ENCODE results near the gene CKMT2.
A peak's percentile ranks its signal among the peaks of the same experiment; 100 is the strongest.
"Not testable (repeated sequence)": the region's sequence is repeated elsewhere in the genome, so short reads cannot be mapped to it uniquely, and the experiment has no call there.

Gene CKMT2

GRCh38 chr5:81253875-81254274 lies 20.8 kb downstream of the CKMT2 start:
- DNase-seq, result no peak

- no peak for DNase-seq
These were observed 21.9 kb downstream of the CKMT2 start for GRCh38 chr5:81254886-81255559.

GRCh38 chr5:81256766-81257165 lies 23.6 kb downstream of the CKMT2 start:
- DNase-seq, result no peak

GRCh38 chr5:81262796-81263195 lies 29.7 kb downstream of the CKMT2 start:
- not testable (repeated sequence) for DNase-seq

- no peak for DNase-seq
These were observed 32.0 kb downstream of the CKMT2 start for GRCh38 chr5:81265101-81265500.

GRCh38 chr5:81268521-81269196 lies 35.5 kb downstream of the CKMT2 start:
- no peak for DNase-seq

GRCh38 chr5:81269751-81270393 lies 36.8 kb downstream of the CKMT2 start:
- no peak for DNase-seq

- not testable (repeated sequence) for DNase-seq
These were observed 37.4 kb downstream of the CKMT2 start for GRCh38 chr5:81270394-81271027.

- no peak for DNase-seq
These were observed 50.9 kb downstream of the CKMT2 start for GRCh38 chr5:81283976-81284375.

GRCh38 chr5:81286059-81286617 lies 53.0 kb downstream of the CKMT2 start:
- DNase-seq, result no peak

- DNase-seq, result no peak
These were observed 54.9 kb downstream of the CKMT2 start for GRCh38 chr5:81288021-81288433.

GRCh38 chr5:81290146-81290545 lies 57.0 kb downstream of the CKMT2 start:
- no peak for DNase-seq

GRCh38 chr5:81292130-81292529 lies 59.0 kb downstream of the CKMT2 start:
- no peak for DNase-seq

GRCh38 chr5:81294021-81294420 lies 60.9 kb downstream of the CKMT2 start:
- not testable (repeated sequence) for DNase-seq

- DNase-seq, result no peak
These were observed 64.4 kb downstream of the CKMT2 start for GRCh38 chr5:81297531-81297930.

GRCh38 chr5:81300921-81301270 lies 67.8 kb downstream of the CKMT2 start:
- DNase-seq, result no peak

GRCh38 chr5:81301271-81302015 lies 68.3 kb downstream of the CKMT2 start, which contains the start of gene ZCCHC9:
Gene ZCCHC9, plus strand, starts transcription at chr5:81301587. Its CDS starts 3,171 bp downstream, at chr5:81304758.
- DNase-seq, result peak; percentile 88 to 93

GRCh38 chr5:81302596-81302995 lies 69.5 kb downstream of the CKMT2 start:
- DNase-seq, result no peak

- no peak for DNase-seq
These were observed 70.4 kb downstream of the CKMT2 start for GRCh38 chr5:81303563-81303962.

- DNase-seq, result no peak
These were observed 72.7 kb downstream of the CKMT2 start for GRCh38 chr5:81305785-81306184.

GRCh38 chr5:81308836-81309235 lies 75.7 kb downstream of the CKMT2 start:
- DNase-seq, result no peak

GRCh38 chr5:81310402-81311063 lies 77.4 kb downstream of the CKMT2 start:
- DNase-seq, result no peak

Data from hippocampal formation (tissue), 2 donors.